WTC11 (cell line): ENCODE data around the gene CAPN7. TPM values are rescaled to one million over a fixed set of nuclear protein-coding genes. Genes with fewer than 3 reads are reported as not detected.

Experiments
- ATAC-seq: fragments of 200-7000 bp; cut with Tn5 transposase; 2 replicates; pipeline ENCODE4 v1.10.0; 2021; ENCODE audit warnings: mild to moderate bottlenecking, moderate library complexity
- CTCF ChIA-PET: fragments of 300-600 bp; sonication (Branson Sonifier 250); formaldehyde crosslinking; loops from one replicate; lab custom pipeline; 2021; ENCODE audit warnings: antibody characterized with exemption; lab: Charles Lee
- POLR2A ChIA-PET: fragments of 350-600 bp; sonication (Branson Sonifier 250); formaldehyde crosslinking; loops from one replicate; lab custom pipeline; 2021; ENCODE audit warnings: antibody characterized with exemption; lab: Charles Lee
- DNase-seq: peaks from one replicate; pipeline ENCODE4 v3.0.0; 2021; ENCODE audit warnings: low spot score
- H3K27ac Mint-ChIP-seq: 2 replicates; pipeline ENCODE4 v1.8.0; 2021; ENCODE audit warnings: mixed read lengths
- H3K27me3 Mint-ChIP-seq: 2 replicates; pipeline ENCODE4 v1.8.0; 2021; ENCODE audit warnings: low read depth, mild to moderate bottlenecking, moderate library complexity, mixed read lengths
- H3K36me3 Mint-ChIP-seq: 2 replicates; pipeline ENCODE4 v1.8.0; 2021; ENCODE audit warnings: mixed read lengths
- H3K4me1 Mint-ChIP-seq: 2 replicates; pipeline ENCODE4 v1.8.0; 2022; ENCODE audit warnings: mixed read lengths
- H3K4me3 Mint-ChIP-seq: 2 replicates; pipeline ENCODE4 v1.8.0; 2021; ENCODE audit warnings: mild to moderate bottlenecking, moderate library complexity, mixed read lengths
- H3K9me3 Mint-ChIP-seq: 2 replicates; pipeline ENCODE4 v1.8.0; 2021; ENCODE audit warnings: mixed read lengths
- ATF1 ChIP-seq: sonication (generic); formaldehyde crosslinking; IDR thresholded peaks from 2 replicates; pipeline ENCODE4 v1.8.1; 2023; ENCODE audit warnings: mild to moderate bottlenecking, moderate library complexity, missing genetic modification reagents
- CBFB ChIP-seq: sonication (generic); formaldehyde crosslinking; IDR thresholded peaks from 2 replicates; pipeline ENCODE4 v1.8.1; 2022; ENCODE audit warnings: mild to moderate bottlenecking, low read depth, missing genetic modification reagents
- CREB1 ChIP-seq: sonication (generic); formaldehyde crosslinking; IDR thresholded peaks from 2 replicates; pipeline ENCODE4 v1.8.0; 2023; ENCODE audit warnings: mild to moderate bottlenecking, missing genetic modification reagents
- FOXJ3 ChIP-seq: sonication (generic); formaldehyde crosslinking; IDR thresholded peaks from 2 replicates; pipeline ENCODE4 v1.9.0; 2021; ENCODE audit warnings: missing genetic modification reagents, mild to moderate bottlenecking, borderline replicate concordance
- GTF2I ChIP-seq: fragments of 250-450 bp; sonication (Bioruptor Pico); conservative IDR thresholded peaks from 2 replicates; pipeline ENCODE4 v1.4.0; 2021; ENCODE audit warnings: mild to moderate bottlenecking
- KAT7 ChIP-seq: sonication (generic); formaldehyde crosslinking; IDR thresholded peaks from 2 replicates; pipeline ENCODE4 v1.8.1; 2023; ENCODE audit warnings: missing genetic modification reagents, mild to moderate bottlenecking, borderline replicate concordance
- MYBL2 ChIP-seq: sonication (generic); formaldehyde crosslinking; IDR thresholded peaks from 2 replicates; pipeline ENCODE4 v1.8.1; 2023; ENCODE audit warnings: mild to moderate bottlenecking, moderate library complexity, missing genetic modification reagents
- NR2C2 ChIP-seq: sonication (generic); formaldehyde crosslinking; IDR thresholded peaks from 2 replicates; pipeline ENCODE4 v1.8.0; 2022; ENCODE audit warnings: mild to moderate bottlenecking, missing genetic modification reagents
- RORB ChIP-seq: fragments of 250-450 bp; sonication (Bioruptor Pico); IDR thresholded peaks from 2 replicates; pipeline ENCODE4 v1.9.0; 2021; ENCODE audit warnings: mild to moderate bottlenecking
- SP1 ChIP-seq: sonication (generic); formaldehyde crosslinking; conservative IDR thresholded peaks from 2 replicates; pipeline ENCODE4 v1.8.1; 2022; ENCODE audit warnings: missing genetic modification reagents
- ZBTB21 ChIP-seq: sonication (generic); formaldehyde crosslinking; IDR thresholded peaks from 2 replicates; pipeline ENCODE4 v1.8.1; 2023; ENCODE audit warnings: mild to moderate bottlenecking, missing genetic modification reagents, borderline replicate concordance
- ZNF219 ChIP-seq: sonication (generic); formaldehyde crosslinking; IDR thresholded peaks from 2 replicates; pipeline ENCODE4 v1.8.0; 2023; ENCODE audit warnings: missing genetic modification reagents, mild to moderate bottlenecking, borderline replicate concordance
- total RNA-seq: library from RNA; stranded (reverse); gene quantifications from 3 replicates; pipeline ENCODE4 v1.2.3, GENCODE V29; 2021
- TF ChIP-seq, protein P1 (sequence below): sonication (generic); formaldehyde crosslinking; conservative IDR thresholded peaks from 2 replicates; pipeline ENCODE4 v1.8.1; 2023; ENCODE audit warnings: mild to moderate bottlenecking, low read depth, missing genetic modification reagents, moderate library complexity
- TF ChIP-seq, protein P2 (sequence below): sonication (generic); formaldehyde crosslinking; IDR thresholded peaks from 2 replicates; pipeline ENCODE4 v1.8.1; 2022; ENCODE audit warnings: missing genetic modification reagents, borderline replicate concordance
- TF ChIP-seq, protein P3 (sequence below): sonication (generic); formaldehyde crosslinking; conservative IDR thresholded peaks from 2 replicates; pipeline ENCODE4 v1.8.1; 2022; ENCODE audit warnings: mild to moderate bottlenecking, missing genetic modification reagents
- TF ChIP-seq, protein P4 (sequence below): sonication (generic); formaldehyde crosslinking; IDR thresholded peaks from 2 replicates; pipeline ENCODE4 v1.8.0; 2022; ENCODE audit warnings: mild to moderate bottlenecking, missing genetic modification reagents
- TF ChIP-seq, protein P5 (sequence below): sonication (generic); formaldehyde crosslinking; IDR thresholded peaks from 2 replicates; pipeline ENCODE4 v1.8.1; 2023; ENCODE audit warnings: mild to moderate bottlenecking, missing genetic modification reagents, moderate library complexity
- TF ChIP-seq, protein P6 (sequence below): sonication (generic); formaldehyde crosslinking; IDR thresholded peaks from 2 replicates; pipeline ENCODE4 v1.8.1; 2023; ENCODE audit warnings: mild to moderate bottlenecking, missing genetic modification reagents

The CAPN7 gene
- total RNA-seq, 1 experiment from 2014 or later: 16.8 TPM

DNA sequence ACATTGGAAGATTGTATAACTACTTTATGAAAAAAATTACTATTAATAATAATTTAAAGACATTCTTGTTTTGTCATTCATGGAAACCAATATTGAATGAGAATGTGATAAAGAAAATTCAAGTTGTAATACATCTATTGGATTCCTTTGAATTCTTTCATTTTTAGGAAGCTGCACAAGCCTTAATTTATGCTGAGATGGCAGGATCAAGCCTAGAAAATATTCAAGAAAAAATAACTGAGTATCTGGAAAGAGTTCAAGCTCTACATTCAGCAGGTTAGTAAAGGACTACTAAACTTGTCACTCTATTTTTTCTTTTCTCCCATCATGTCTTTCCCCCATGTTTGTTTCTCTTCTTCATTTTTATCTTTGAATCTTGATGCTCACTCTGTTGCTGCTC, 5.9 kb downstream of the CAPN7 start (continued):
- TF ChIP-seq NR2C2: no peak
- TF ChIP-seq, protein P1, sequence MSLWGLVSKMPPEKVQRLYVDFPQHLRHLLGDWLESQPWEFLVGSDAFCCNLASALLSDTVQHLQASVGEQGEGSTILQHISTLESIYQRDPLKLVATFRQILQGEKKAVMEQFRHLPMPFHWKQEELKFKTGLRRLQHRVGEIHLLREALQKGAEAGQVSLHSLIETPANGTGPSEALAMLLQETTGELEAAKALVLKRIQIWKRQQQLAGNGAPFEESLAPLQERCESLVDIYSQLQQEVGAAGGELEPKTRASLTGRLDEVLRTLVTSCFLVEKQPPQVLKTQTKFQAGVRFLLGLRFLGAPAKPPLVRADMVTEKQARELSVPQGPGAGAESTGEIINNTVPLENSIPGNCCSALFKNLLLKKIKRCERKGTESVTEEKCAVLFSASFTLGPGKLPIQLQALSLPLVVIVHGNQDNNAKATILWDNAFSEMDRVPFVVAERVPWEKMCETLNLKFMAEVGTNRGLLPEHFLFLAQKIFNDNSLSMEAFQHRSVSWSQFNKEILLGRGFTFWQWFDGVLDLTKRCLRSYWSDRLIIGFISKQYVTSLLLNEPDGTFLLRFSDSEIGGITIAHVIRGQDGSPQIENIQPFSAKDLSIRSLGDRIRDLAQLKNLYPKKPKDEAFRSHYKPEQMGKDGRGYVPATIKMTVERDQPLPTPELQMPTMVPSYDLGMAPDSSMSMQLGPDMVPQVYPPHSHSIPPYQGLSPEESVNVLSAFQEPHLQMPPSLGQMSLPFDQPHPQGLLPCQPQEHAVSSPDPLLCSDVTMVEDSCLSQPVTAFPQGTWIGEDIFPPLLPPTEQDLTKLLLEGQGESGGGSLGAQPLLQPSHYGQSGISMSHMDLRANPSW (CRISPR knock-in tag): no peak
- no peak for TF ChIP-seq GTF2I (CRISPR knock-in tag)
- TF ChIP-seq RORB (CRISPR knock-in tag): no peak
- TF ChIP-seq, protein P2, sequence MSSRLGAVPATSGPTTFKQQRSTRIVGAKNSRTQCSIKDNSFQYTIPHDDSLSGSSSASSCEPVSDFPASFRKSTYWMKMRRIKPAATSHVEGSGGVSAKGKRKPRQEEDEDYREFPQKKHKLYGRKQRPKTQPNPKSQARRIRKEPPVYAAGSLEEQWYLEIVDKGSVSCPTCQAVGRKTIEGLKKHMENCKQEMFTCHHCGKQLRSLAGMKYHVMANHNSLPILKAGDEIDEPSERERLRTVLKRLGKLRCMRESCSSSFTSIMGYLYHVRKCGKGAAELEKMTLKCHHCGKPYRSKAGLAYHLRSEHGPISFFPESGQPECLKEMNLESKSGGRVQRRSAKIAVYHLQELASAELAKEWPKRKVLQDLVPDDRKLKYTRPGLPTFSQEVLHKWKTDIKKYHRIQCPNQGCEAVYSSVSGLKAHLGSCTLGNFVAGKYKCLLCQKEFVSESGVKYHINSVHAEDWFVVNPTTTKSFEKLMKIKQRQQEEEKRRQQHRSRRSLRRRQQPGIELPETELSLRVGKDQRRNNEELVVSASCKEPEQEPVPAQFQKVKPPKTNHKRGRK (CRISPR knock-in tag): no peak
- TF ChIP-seq, all 79 proteins: peak for 0

DNA sequence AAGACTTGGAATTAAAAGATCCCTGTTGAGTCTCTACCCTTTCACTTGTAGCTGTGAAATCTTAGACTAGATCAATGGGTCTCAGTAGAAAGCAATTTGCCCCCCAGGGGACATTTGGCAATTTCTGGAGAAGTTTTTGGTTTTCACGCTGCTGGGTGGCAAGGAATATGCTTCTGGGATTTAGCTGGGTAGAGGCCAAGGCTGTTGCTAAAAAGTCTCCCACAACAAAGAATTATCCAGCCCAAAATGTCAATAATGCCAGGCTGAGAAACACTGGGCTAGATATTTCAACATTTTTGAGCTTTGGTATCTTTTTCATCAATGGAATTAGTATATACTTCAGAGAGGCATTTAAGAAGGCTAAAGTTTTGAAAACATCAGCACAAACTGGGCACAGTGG, 8.7 kb downstream of the CAPN7 start:
- no peak for ATAC-seq
- CTCF ChIA-PET: no interaction called here

More for the DNA sequence above, 8.7 kb downstream of the CAPN7 start:
- DNase-seq: no peak
- TF ChIP-seq, protein P1 (CRISPR knock-in tag): no peak
- no peak for TF ChIP-seq ZNF219
- TF ChIP-seq, protein P3, sequence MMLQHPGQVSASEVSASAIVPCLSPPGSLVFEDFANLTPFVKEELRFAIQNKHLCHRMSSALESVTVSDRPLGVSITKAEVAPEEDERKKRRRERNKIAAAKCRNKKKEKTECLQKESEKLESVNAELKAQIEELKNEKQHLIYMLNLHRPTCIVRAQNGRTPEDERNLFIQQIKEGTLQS (CRISPR knock-in tag): no peak
- TF ChIP-seq MYBL2: no peak
- TF ChIP-seq, protein P4, sequence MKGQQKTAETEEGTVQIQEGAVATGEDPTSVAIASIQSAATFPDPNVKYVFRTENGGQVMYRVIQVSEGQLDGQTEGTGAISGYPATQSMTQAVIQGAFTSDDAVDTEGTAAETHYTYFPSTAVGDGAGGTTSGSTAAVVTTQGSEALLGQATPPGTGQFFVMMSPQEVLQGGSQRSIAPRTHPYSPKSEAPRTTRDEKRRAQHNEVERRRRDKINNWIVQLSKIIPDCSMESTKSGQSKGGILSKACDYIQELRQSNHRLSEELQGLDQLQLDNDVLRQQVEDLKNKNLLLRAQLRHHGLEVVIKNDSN: no peak
- no peak for TF ChIP-seq FOXJ3 (CRISPR knock-in tag)
- no peak for TF ChIP-seq ATF1
- TF ChIP-seq, protein P5, sequence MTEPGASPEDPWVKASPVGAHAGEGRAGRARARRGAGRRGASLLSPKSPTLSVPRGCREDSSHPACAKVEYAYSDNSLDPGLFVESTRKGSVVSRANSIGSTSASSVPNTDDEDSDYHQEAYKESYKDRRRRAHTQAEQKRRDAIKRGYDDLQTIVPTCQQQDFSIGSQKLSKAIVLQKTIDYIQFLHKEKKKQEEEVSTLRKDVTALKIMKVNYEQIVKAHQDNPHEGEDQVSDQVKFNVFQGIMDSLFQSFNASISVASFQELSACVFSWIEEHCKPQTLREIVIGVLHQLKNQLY: no peak
- TF ChIP-seq CREB1 (CRISPR knock-in tag): no peak
- TF ChIP-seq ZBTB21 (CRISPR knock-in tag): no peak
- TF ChIP-seq CBFB (CRISPR knock-in tag): no peak
- TF ChIP-seq SP1 (CRISPR knock-in tag): no peak
- TF ChIP-seq KAT7 (CRISPR knock-in tag): no peak
- TF ChIP-seq, protein P6, sequence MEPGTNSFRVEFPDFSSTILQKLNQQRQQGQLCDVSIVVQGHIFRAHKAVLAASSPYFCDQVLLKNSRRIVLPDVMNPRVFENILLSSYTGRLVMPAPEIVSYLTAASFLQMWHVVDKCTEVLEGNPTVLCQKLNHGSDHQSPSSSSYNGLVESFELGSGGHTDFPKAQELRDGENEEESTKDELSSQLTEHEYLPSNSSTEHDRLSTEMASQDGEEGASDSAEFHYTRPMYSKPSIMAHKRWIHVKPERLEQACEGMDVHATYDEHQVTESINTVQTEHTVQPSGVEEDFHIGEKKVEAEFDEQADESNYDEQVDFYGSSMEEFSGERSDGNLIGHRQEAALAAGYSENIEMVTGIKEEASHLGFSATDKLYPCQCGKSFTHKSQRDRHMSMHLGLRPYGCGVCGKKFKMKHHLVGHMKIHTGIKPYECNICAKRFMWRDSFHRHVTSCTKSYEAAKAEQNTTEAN (CRISPR knock-in tag): no peak
- H3K27ac Mint-ChIP-seq: no peak overlapping the region; the same call in 1 of the 2 replicates
- H3K36me3 Mint-ChIP-seq: peaks cover 22% of the 10 kb centered on the region
- H3K4me3 Mint-ChIP-seq: no peak overlapping the region
- H3K9me3 Mint-ChIP-seq: no peaks in the 10 kb centered on the region
- no peaks in the 10 kb centered on the region for H3K27me3 Mint-ChIP-seq
- no peaks in the 10 kb centered on the region for H3K4me1 Mint-ChIP-seq
- POLR2A ChIA-PET: no interaction called here
